Measurements from ENCODE around the gene FNDC10.
"Not testable (repeated sequence)": the region's sequence is repeated elsewhere in the genome, so short reads cannot be mapped to it uniquely, and the experiment has no call there.

The FNDC10 gene

DNA sequence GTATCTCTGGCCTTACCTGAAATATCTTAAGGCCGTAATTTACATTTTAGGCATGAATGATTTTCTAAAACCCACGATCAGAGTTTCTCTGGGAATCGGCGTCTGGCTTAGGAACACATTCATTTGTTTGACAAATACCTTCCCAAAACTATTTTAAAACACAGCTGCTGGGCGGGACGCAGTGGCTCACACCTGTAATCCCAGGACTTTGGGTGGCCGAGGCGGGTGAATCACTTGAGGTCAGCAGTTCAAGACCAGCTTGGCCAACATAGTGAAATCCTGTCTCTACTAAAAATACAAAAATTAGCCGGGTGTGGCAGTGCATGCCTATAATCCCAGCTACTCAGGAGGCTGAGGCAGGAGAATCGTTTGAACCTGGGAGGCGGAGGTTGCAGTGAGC is 43.0 kb downstream of the FNDC10 start:
- not testable (repeated sequence) for H3K9me3 Mint-ChIP-seq, ATAC-seq, H3K36me3 Mint-ChIP-seq, H3K27ac Mint-ChIP-seq, H3K27me3 Mint-ChIP-seq, H3K4me3 Mint-ChIP-seq
- H3K4me1 Mint-ChIP-seq: peaks cover 23% of the 10 kb centered on the region

- ATAC-seq: no peak
- Mint-ChIP-seq H3K4me1 (peaks cover 18% of the 10 kb centered on the region), H3K27me3 (no peaks in the 10 kb centered on the region), H3K36me3 (peaks cover 5% of the 10 kb centered on the region), H3K27ac (no peak overlapping the region), H3K4me3 (no peak overlapping the region), H3K9me3 (no peaks in the 10 kb centered on the region)
These were observed 43.4 kb downstream of the FNDC10 start for GRCh38 chr1:1556505-1556904.

DNA sequence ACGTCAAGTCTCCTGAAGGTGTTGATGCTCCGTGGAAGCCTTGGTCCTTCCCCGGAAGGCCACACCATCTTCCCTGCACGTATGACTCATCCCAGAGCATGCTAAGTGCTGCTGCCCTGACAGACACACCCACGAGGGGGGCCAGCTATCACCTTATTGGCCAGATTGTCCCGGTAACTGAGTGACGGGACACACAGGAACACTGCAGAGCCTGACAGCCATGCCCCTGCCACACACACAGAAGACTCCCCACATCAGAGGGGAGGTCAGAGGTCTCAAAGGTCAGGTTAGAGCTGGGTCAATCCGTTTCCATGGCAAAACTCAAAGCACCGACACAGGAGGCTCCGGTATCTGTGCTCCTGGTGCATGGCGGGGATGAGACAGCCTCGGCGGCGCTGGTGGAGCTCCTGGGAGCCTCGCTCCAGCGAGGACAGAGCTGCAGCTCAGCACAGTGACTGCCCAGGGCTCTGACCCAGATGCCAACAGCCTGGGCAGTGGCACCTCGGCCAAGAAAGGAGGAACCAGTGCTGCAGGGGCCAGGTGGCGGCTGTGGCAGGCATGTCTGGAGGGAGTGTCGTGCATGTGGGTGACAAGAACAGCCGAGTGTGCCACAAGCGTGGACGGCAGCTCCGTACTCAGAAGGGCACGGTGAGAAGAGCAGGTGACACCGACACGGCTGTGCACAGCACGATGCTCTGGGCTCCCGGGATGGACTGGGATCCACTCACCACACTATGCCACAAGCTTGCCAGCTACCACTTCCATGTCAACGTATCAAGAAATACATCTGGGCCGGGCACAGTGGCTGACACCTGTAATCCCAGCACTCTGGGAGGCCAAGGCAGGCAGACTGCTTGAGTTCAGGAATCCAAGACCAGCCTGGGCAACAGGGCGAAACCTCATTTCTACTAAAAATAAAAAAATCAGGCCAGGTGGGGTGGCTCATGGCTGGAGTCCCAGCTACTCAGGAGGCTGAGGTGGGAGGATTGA is 44.7 kb downstream of the FNDC10 start:
- no peak overlapping the region for H3K4me3 Mint-ChIP-seq
- no peaks in the 10 kb centered on the region for H3K27me3 Mint-ChIP-seq
- no peaks in the 10 kb centered on the region for H3K36me3 Mint-ChIP-seq
- peaks cover 17% of the 10 kb centered on the region for H3K4me1 Mint-ChIP-seq
- H3K9me3 Mint-ChIP-seq: no peaks in the 10 kb centered on the region
- no peak overlapping the region for H3K27ac Mint-ChIP-seq
- ATAC-seq: no peak

DNA sequence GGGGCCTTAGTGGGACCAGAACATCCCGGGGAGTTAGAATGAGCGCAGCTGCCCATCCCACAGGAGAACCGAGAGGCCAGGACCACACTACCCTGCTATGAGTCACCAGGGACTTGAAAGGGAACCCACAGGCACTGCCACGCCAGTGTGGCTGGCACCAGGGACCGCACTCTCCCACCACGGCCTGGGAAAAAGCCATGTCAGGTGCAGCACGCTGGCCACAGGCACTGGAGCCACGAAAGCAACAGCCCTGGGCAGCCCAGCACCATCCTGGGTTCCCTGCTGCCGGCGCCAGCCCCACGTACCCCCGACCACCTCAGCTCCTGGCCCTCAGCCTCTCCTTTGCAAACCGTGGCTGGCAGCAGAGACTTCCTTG is 45.4 kb downstream of the FNDC10 start:
- H3K27me3 Mint-ChIP-seq: no peaks in the 10 kb centered on the region
- H3K4me3 Mint-ChIP-seq: no peak overlapping the region
- H3K36me3 Mint-ChIP-seq: no peaks in the 10 kb centered on the region
- no peak for ATAC-seq
- H3K27ac Mint-ChIP-seq: no peak overlapping the region
- peaks cover 17% of the 10 kb centered on the region for H3K4me1 Mint-ChIP-seq
- H3K9me3 Mint-ChIP-seq: no peaks in the 10 kb centered on the region

GRCh38 chr1:1553821-1554494 is 46.0 kb downstream of the FNDC10 start:
- H3K4me1 Mint-ChIP-seq: peaks cover 16% of the 10 kb centered on the region
- H3K9me3 Mint-ChIP-seq: no peaks in the 10 kb centered on the region
- ATAC-seq: no peak
- H3K4me3 Mint-ChIP-seq: no peak overlapping the region
- no peak overlapping the region for H3K27ac Mint-ChIP-seq
- no peaks in the 10 kb centered on the region for H3K27me3 Mint-ChIP-seq
- H3K36me3 Mint-ChIP-seq: no peaks in the 10 kb centered on the region

DNA sequence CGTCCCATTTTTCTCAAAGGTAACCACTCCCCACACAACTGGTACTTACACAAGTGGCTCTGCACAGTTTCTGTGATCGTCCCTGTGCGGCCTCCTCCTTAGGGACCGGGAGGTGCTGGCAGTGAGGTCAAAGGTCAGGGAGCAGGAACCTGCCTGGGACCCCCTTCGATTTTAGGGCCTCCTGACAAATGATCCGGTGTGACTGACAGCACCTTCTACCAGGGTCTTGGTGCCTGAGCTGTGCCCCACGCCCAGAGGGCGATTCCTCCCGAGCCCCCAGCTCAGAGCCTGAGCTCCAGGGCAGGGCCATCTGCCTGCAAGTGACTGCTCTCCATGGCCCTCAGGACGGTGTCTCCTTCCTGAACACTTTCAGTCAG is 47.7 kb downstream of the FNDC10 start:
- H3K27me3 Mint-ChIP-seq: no peaks in the 10 kb centered on the region
- no peaks in the 10 kb centered on the region for H3K36me3 Mint-ChIP-seq
- H3K27ac Mint-ChIP-seq: no peak overlapping the region
- H3K9me3 Mint-ChIP-seq: no peaks in the 10 kb centered on the region
- H3K4me3 Mint-ChIP-seq: no peak overlapping the region
- peaks cover 5% of the 10 kb centered on the region for H3K4me1 Mint-ChIP-seq
- ATAC-seq: no peak

GRCh38 chr1:1551524-1552262 is 48.2 kb downstream of the FNDC10 start:
- Mint-ChIP-seq H3K4me1 (peaks cover 5% of the 10 kb centered on the region), H3K27me3 (no peaks in the 10 kb centered on the region), H3K27ac (no peak overlapping the region), H3K4me3 (no peak overlapping the region), H3K36me3 (no peaks in the 10 kb centered on the region), H3K9me3 (no peaks in the 10 kb centered on the region)
- no peak for ATAC-seq

DNA sequence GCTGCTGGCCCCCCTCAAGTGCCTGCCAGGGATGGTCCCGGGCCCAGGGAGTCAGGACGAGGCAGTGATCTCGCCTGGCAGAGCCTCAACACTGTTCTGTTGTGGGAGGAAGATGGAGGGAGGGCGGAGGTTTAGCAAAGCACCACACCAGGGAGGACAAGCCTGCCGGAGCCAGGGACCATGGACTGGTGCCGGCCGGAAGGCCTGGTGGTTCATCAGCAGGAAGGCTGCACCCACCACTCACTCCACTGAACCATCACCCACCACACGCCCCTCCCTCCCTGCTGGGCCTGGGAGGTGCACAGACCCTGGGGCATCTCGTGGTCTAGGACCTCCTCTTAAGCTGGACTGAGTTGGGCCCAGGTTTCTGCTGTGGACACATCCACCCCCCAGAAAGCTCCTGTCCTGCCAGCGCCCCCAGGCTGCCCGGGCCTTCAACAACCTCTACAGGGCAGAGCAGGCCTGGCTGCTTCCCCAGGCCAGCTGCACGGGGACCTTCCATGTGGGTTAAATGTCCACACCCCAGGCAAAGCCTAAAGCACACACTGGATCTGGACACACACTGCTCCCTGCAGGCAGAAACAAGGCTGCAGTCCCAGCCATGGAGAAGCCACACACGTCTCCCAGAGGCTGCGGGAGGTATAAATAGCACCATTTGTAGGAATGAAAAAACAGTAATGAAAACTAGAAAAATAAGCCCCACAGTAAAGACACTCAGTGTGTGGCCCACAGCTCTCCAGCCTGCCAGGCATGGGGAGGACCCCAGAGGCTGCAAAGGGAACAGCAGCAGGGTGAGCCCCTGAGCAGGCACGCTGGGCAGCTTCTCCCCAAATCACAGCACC is 49.1 kb downstream of the FNDC10 start:
- no peak overlapping the region for H3K27ac Mint-ChIP-seq
- H3K4me3 Mint-ChIP-seq: no peak overlapping the region
- H3K27me3 Mint-ChIP-seq: no peaks in the 10 kb centered on the region
- no peaks in the 10 kb centered on the region for H3K36me3 Mint-ChIP-seq
- no peaks in the 10 kb centered on the region for H3K9me3 Mint-ChIP-seq
- no peak for ATAC-seq
- peaks cover 5% of the 10 kb centered on the region for H3K4me1 Mint-ChIP-seq

- H3K4me1 Mint-ChIP-seq: peaks cover 1% of the 10 kb centered on the region
- no peaks in the 10 kb centered on the region for H3K27me3 Mint-ChIP-seq
- no peak overlapping the region for H3K4me3 Mint-ChIP-seq
These were observed 49.8 kb downstream of the FNDC10 start for GRCh38 chr1:1550087-1550486.

GRCh38 chr1:1548591-1548990 is 51.3 kb downstream of the FNDC10 start:
- no peak overlapping the region for H3K4me3 Mint-ChIP-seq
- H3K27me3 Mint-ChIP-seq: no peaks in the 10 kb centered on the region
- ATAC-seq: no peak
- H3K9me3 Mint-ChIP-seq: no peaks in the 10 kb centered on the region
- H3K4me1 Mint-ChIP-seq: no peaks in the 10 kb centered on the region
- H3K27ac Mint-ChIP-seq: no peak overlapping the region
- peaks cover 3% of the 10 kb centered on the region for H3K36me3 Mint-ChIP-seq

More at GRCh38 chr1:1550087-1550486, 49.8 kb downstream of the FNDC10 start:
- Mint-ChIP-seq H3K36me3 (no peaks in the 10 kb centered on the region), H3K9me3 (no peaks in the 10 kb centered on the region), H3K27ac (no peak overlapping the region)
- ATAC-seq: no peak
